HEK293 (cell line): ENCODE results near the gene GNPTAB.
A peak's percentile ranks its signal among the peaks of the same experiment; 100 is the strongest.

ENCODE experiments used
- HOXA7 ChIP-seq: sonication (generic); formaldehyde crosslinking; IDR thresholded peaks from 2 replicates; pipeline ENCODE4 v1.8.1; 2022; ENCODE audit warnings: missing genetic modification reagents, borderline replicate concordance
- KLF1 ChIP-seq: fragments of 450-650 bp; formaldehyde crosslinking; IDR thresholded peaks from 2 replicates; pipeline ENCODE4 v1.5.1; 2016; ENCODE audit warnings: missing biosample characterization, missing genetic modification characterization
- KLF10 ChIP-seq: fragments of 450-650 bp; IDR thresholded peaks from 2 replicates; pipeline ENCODE4 v1.5.1; 2018; ENCODE audit warnings: missing biosample characterization, mild to moderate bottlenecking, missing genetic modification characterization
- KLF9 ChIP-seq: fragments of 450-650 bp; formaldehyde crosslinking; IDR thresholded peaks from 2 replicates; pipeline ENCODE4 v1.5.1; 2016; ENCODE audit warnings: missing biosample characterization, missing genetic modification characterization, low read depth
- MEIS1 ChIP-seq: sonication (generic); formaldehyde crosslinking; IDR thresholded peaks from 2 replicates; pipeline ENCODE4 v1.8.1; 2022; ENCODE audit warnings: missing genetic modification reagents, mild to moderate bottlenecking, borderline replicate concordance
- MYNN ChIP-seq: fragments of 450-650 bp; formaldehyde crosslinking; IDR thresholded peaks from 2 replicates; pipeline ENCODE4 v1.5.1; 2016; ENCODE audit warnings: missing biosample characterization, missing genetic modification characterization, borderline replicate concordance
- OVOL3 ChIP-seq: fragments of 450-650 bp; formaldehyde crosslinking; IDR thresholded peaks from 2 replicates; pipeline ENCODE4 v1.5.1; 2016; ENCODE audit warnings: missing biosample characterization, missing genetic modification characterization
- ZBTB48 ChIP-seq: fragments of 450-650 bp; formaldehyde crosslinking; IDR thresholded peaks from 2 replicates; pipeline ENCODE4 v1.5.1; 2016; ENCODE audit warnings: missing biosample characterization, missing genetic modification characterization
- ZFP37 ChIP-seq: fragments of 450-650 bp; formaldehyde crosslinking; IDR thresholded peaks from 2 replicates; pipeline ENCODE4 v1.5.1; 2016; ENCODE audit warnings: missing biosample characterization, missing genetic modification characterization
- ZNF10 ChIP-seq: fragments of 450-650 bp; formaldehyde crosslinking; IDR thresholded peaks from 2 replicates; pipeline ENCODE4 v1.5.1; 2017; ENCODE audit warnings: missing biosample characterization, missing genetic modification characterization
- ZNF140 ChIP-seq: fragments of 450-650 bp; formaldehyde crosslinking; IDR thresholded peaks from 2 replicates; pipeline ENCODE4 v1.5.1; 2016; ENCODE audit warnings: missing biosample characterization, missing genetic modification characterization
- ZNF169 ChIP-seq: fragments of 450-650 bp; formaldehyde crosslinking; IDR thresholded peaks from 2 replicates; pipeline ENCODE4 v1.5.1; 2016; ENCODE audit warnings: missing biosample characterization, missing genetic modification characterization
- ZNF2 ChIP-seq: fragments of 450-650 bp; formaldehyde crosslinking; IDR thresholded peaks from 2 replicates; pipeline ENCODE4 v1.5.1; 2016; ENCODE audit warnings: missing biosample characterization, missing genetic modification characterization
- ZNF223 ChIP-seq: fragments of 450-650 bp; formaldehyde crosslinking; IDR thresholded peaks from 2 replicates; pipeline ENCODE4 v1.5.1; 2016; ENCODE audit warnings: missing biosample characterization, missing genetic modification characterization
- ZNF416 ChIP-seq: fragments of 450-650 bp; formaldehyde crosslinking; IDR thresholded peaks from 2 replicates; pipeline ENCODE4 v1.5.1; 2016; ENCODE audit warnings: missing biosample characterization, missing genetic modification characterization
- ZNF473 ChIP-seq: fragments of 450-650 bp; formaldehyde crosslinking; IDR thresholded peaks from 2 replicates; pipeline ENCODE4 v1.5.1; 2017; ENCODE audit warnings: missing biosample characterization, missing genetic modification characterization
- ZNF571 ChIP-seq: fragments of 450-650 bp; formaldehyde crosslinking; IDR thresholded peaks from 2 replicates; pipeline ENCODE4 v1.5.0; 2017; ENCODE audit warnings: missing biosample characterization, missing genetic modification characterization
- ZNF585B ChIP-seq: fragments of 450-650 bp; formaldehyde crosslinking; IDR thresholded peaks from 2 replicates; pipeline ENCODE4 v1.5.1; 2016; ENCODE audit warnings: missing biosample characterization, missing genetic modification characterization
- ZNF623 ChIP-seq: fragments of 450-650 bp; formaldehyde crosslinking; IDR thresholded peaks from 2 replicates; pipeline ENCODE4 v1.5.1; 2016; ENCODE audit warnings: missing biosample characterization, missing genetic modification characterization
- ZNF629 ChIP-seq: fragments of 450-650 bp; formaldehyde crosslinking; IDR thresholded peaks from 2 replicates; pipeline ENCODE4 v1.5.1; 2017; ENCODE audit warnings: missing biosample characterization, missing genetic modification characterization
- TF ChIP-seq, protein P1 (sequence below): fragments of 450-650 bp; formaldehyde crosslinking; IDR thresholded peaks from 2 replicates; pipeline ENCODE4 v1.5.1; 2016; ENCODE audit warnings: missing biosample characterization, missing genetic modification characterization
- TF ChIP-seq, protein P2 (sequence below): fragments of 450-650 bp; formaldehyde crosslinking; IDR thresholded peaks from 2 replicates; pipeline ENCODE4 v1.5.0; 2017; ENCODE audit warnings: missing biosample characterization, missing genetic modification characterization, borderline replicate concordance
- TF ChIP-seq, protein P3 (sequence below): fragments of 450-650 bp; formaldehyde crosslinking; IDR thresholded peaks from 2 replicates; pipeline ENCODE4 v1.5.1; 2016; ENCODE audit warnings: missing biosample characterization, missing genetic modification characterization
- TF ChIP-seq, protein P4 (sequence below): fragments of 450-650 bp; formaldehyde crosslinking; optimal IDR thresholded peaks from 2 replicates; pipeline ENCODE3; 2016; ENCODE audit warnings: missing biosample characterization, mild to moderate bottlenecking, missing genetic modification characterization
- TF ChIP-seq, protein P5 (sequence below): fragments of 450-650 bp; formaldehyde crosslinking; IDR thresholded peaks from 2 replicates; pipeline ENCODE4 v1.5.1; 2016; ENCODE audit warnings: missing biosample characterization, missing genetic modification characterization
- TF ChIP-seq, protein P6 (sequence below): fragments of 450-650 bp; formaldehyde crosslinking; IDR thresholded peaks from 2 replicates; pipeline ENCODE4; 2016; ENCODE audit warnings: missing biosample characterization, missing genetic modification characterization

Gene GNPTAB

DNA sequence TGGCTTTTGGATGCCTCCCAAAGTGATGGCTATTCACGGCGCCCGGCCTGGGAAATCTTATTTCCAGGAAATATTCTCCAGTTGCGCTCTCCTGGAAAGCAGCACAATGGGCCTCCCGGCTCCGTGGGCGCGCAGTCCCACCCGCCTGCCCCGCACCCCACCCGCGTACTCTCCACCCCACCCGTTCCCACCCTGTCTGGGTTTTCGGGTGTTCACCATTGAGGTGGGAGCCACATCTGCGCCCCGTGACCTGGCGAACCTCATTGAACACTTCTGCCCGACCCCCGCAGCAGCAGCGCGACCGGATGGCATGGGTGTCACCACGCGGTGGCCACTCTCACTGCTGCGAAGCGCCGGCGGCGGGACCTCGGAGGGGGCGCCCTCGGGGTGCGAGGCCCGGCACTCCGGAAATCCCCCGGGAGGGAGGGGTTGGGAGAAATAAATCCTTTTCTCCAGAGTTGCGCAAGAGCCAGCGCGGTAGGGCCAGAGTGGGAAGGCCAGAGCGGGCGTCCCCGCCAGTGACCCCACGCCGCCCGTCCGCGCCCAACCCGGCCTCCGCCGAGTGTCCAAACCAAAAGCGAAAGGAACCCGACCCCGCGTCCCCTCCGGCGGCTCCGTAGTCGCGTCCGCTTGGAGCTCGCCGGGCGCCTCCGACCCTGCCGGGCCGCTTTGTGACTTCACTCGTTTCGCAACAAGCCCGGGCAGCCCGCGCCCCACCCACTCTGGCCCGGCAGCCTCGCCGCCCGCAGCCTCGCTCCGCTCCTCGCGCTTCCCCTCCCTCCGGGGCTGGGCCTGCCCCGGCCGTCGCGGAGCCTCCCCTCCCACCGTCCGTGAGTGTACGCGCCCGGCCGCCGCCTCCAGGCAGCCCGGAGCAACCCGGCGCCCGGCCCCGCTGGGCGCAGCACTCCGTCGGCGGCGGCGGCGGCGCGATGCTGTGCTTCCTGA is 46.4 kb upstream of the GNPTAB start, which contains the start of gene DRAM1 (continued):
- TF ChIP-seq, protein P1, sequence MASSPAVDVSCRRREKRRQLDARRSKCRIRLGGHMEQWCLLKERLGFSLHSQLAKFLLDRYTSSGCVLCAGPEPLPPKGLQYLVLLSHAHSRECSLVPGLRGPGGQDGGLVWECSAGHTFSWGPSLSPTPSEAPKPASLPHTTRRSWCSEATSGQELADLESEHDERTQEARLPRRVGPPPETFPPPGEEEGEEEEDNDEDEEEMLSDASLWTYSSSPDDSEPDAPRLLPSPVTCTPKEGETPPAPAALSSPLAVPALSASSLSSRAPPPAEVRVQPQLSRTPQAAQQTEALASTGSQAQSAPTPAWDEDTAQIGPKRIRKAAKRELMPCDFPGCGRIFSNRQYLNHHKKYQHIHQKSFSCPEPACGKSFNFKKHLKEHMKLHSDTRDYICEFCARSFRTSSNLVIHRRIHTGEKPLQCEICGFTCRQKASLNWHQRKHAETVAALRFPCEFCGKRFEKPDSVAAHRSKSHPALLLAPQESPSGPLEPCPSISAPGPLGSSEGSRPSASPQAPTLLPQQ, result peak; percentile 64; the same call in 1 of the 2 replicates
- TF ChIP-seq KLF9, result peak; percentile 80
- TF ChIP-seq MEIS1 (CRISPR knock-in tag), result no peak
- TF ChIP-seq HOXA7 (CRISPR knock-in tag), result no peak
- TF ChIP-seq OVOL3, result no peak
- no peak for TF ChIP-seq ZNF416 (tag by site-specific recombination)
- no peak for TF ChIP-seq MYNN (tag by site-specific recombination)
- TF ChIP-seq, protein P2, sequence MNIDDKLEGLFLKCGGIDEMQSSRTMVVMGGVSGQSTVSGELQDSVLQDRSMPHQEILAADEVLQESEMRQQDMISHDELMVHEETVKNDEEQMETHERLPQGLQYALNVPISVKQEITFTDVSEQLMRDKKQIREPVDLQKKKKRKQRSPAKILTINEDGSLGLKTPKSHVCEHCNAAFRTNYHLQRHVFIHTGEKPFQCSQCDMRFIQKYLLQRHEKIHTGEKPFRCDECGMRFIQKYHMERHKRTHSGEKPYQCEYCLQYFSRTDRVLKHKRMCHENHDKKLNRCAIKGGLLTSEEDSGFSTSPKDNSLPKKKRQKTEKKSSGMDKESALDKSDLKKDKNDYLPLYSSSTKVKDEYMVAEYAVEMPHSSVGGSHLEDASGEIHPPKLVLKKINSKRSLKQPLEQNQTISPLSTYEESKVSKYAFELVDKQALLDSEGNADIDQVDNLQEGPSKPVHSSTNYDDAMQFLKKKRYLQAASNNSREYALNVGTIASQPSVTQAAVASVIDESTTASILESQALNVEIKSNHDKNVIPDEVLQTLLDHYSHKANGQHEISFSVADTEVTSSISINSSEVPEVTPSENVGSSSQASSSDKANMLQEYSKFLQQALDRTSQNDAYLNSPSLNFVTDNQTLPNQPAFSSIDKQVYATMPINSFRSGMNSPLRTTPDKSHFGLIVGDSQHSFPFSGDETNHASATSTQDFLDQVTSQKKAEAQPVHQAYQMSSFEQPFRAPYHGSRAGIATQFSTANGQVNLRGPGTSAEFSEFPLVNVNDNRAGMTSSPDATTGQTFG (tag by site-specific recombination), result no peak
- TF ChIP-seq ZNF169, result no peak
- TF ChIP-seq, protein P3, sequence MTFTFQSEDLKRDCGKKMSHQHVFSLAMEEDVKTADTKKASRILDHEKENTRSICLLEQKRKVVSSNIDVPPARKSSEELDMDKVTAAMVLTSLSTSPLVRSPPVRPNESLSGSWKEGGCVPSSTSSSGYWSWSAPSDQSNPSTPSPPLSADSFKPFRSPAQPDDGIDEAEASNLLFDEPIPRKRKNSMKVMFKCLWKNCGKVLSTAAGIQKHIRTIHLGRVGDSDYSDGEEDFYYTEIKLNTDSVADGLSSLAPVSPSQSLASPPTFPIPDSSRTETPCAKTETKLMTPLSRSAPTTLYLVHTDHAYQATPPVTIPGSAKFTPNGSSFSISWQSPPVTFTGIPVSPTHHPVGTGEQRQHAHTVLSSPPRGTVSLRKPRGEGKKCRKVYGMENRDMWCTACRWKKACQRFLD (tag by site-specific recombination), result no peak
- peak; percentile 75 for TF ChIP-seq KLF10
- peak; percentile 55 for TF ChIP-seq KLF1 (tag by site-specific recombination)
- no peak for TF ChIP-seq ZNF585B
- no peak for TF ChIP-seq ZNF10 (tag by site-specific recombination)
- no peak for TF ChIP-seq ZBTB48 (tag by site-specific recombination)
- TF ChIP-seq, protein P4, sequence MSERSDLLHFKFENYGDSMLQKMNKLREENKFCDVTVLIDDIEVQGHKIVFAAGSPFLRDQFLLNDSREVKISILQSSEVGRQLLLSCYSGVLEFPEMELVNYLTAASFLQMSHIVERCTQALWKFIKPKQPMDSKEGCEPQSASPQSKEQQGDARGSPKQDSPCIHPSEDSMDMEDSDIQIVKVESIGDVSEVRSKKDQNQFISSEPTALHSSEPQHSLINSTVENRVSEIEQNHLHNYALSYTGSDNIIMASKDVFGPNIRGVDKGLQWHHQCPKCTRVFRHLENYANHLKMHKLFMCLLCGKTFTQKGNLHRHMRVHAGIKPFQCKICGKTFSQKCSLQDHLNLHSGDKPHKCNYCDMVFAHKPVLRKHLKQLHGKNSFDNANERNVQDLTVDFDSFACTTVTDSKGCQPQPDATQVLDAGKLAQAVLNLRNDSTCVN (tag by site-specific recombination), result peak; percentile 88
- TF ChIP-seq, protein P5, sequence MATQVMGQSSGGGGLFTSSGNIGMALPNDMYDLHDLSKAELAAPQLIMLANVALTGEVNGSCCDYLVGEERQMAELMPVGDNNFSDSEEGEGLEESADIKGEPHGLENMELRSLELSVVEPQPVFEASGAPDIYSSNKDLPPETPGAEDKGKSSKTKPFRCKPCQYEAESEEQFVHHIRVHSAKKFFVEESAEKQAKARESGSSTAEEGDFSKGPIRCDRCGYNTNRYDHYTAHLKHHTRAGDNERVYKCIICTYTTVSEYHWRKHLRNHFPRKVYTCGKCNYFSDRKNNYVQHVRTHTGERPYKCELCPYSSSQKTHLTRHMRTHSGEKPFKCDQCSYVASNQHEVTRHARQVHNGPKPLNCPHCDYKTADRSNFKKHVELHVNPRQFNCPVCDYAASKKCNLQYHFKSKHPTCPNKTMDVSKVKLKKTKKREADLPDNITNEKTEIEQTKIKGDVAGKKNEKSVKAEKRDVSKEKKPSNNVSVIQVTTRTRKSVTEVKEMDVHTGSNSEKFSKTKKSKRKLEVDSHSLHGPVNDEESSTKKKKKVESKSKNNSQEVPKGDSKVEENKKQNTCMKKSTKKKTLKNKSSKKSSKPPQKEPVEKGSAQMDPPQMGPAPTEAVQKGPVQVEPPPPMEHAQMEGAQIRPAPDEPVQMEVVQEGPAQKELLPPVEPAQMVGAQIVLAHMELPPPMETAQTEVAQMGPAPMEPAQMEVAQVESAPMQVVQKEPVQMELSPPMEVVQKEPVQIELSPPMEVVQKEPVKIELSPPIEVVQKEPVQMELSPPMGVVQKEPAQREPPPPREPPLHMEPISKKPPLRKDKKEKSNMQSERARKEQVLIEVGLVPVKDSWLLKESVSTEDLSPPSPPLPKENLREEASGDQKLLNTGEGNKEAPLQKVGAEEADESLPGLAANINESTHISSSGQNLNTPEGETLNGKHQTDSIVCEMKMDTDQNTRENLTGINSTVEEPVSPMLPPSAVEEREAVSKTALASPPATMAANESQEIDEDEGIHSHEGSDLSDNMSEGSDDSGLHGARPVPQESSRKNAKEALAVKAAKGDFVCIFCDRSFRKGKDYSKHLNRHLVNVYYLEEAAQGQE (tag by site-specific recombination), result no peak
- no peak for TF ChIP-seq ZNF571 (tag by site-specific recombination)
- TF ChIP-seq ZNF629 (tag by site-specific recombination), result peak; percentile 78
- TF ChIP-seq, protein P6, sequence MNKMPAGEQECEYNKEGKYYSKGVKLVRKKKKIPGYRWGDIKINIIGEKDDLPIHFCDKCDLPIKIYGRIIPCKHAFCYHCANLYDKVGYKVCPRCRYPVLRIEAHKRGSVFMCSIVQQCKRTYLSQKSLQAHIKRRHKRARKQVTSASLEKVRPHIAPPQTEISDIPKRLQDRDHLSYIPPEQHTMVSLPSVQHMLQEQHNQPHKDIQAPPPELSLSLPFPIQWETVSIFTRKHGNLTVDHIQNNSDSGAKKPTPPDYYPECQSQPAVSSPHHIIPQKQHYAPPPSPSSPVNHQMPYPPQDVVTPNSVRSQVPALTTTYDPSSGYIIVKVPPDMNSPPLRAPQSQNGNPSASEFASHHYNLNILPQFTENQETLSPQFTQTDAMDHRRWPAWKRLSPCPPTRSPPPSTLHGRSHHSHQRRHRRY (tag by site-specific recombination), result no peak
- TF ChIP-seq ZFP37, result peak; percentile 53; the same call in 1 of the 2 replicates
- TF ChIP-seq ZNF140, result no peak
- no peak for TF ChIP-seq ZNF623
- TF ChIP-seq ZNF223, result no peak
- 0 out of 2 replicates have a peak, but pooled peaks have one; percentile 19 for TF ChIP-seq ZNF2 (tag by site-specific recombination)
- no peak for TF ChIP-seq ZNF473 (tag by site-specific recombination)
